Superior temporal gyrus (tissue), 1 donor: Measurements from ENCODE around the gene SBNO2.
"Not testable (repeated sequence)": the region's sequence is repeated elsewhere in the genome, so short reads cannot be mapped to it uniquely, and the experiment has no call there.

Experiments used
- DNase-seq: peaks from one replicate; pipeline ENCODE4 v3.0.0-alpha.2; 2016; ENCODE audit errors: extremely low spot score

Gene SBNO2

DNA sequence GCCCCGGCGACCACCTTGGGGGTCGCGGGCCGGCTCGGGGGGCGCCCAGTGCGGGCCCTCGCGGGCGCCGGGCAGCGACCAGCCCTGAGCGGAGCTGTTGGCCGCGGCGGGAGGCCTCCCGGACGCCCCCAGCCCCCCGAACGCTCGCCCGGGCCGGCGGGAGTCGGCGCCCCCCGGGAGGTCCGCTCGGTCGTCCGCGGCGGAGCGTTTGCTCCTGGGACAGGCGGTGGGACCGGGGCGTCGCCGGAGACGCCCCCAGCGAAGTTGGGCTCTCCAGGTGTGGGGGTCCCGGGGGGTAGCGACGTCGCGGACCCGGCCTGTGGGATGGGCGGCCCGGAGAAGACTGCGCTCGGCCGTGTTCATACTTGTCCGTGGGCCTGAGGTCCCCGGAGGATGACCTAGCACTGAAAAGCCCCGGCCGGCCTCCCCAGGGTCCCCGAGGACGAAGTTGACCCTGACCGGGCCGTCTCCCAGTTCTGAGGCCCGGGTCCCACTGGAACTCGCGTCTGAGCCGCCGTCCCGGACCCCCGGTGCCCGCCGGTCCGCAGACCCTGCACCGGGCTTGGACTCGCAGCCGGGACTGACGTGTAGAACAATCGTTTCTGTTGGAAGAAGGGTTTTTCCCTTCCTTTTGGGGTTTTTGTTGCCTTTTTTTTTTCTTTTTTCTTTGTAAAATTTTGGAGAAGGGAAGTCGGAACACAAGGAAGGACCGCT is 32.2 kb upstream of the SBNO2 start:
- DNase-seq = peak; percentile 23

GRCh38 chr19:1205114-1206099 is 31.3 kb upstream of the SBNO2 start, which contains the start of gene STK11:
TSS of gene STK11 (plus strand) at chr19:1205778. CDS start at chr19:1206914, 1,136 bp downstream.
- DNase-seq = peak; percentile 97

DNA sequence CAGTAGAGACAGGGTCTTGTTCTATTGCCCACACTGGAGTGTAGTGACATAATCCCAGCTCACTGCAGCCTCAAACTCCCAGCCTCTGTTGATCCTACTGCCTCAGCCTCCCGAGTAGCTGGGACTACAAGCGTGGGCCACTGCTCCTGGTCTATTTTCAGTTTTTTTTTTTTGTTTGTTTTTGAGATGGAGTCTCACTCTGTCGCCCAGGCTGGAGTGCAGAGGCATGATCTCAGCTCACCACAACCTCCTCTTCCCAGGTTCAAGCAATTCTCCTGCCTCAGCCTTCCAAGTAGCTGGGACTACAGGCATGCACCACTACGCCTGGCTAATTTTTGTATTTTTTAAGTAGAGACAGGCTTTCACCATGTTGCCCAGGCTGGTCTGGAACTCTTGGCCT is 26.5 kb upstream of the SBNO2 start:
- DNase-seq = not testable (repeated sequence)

DNA sequence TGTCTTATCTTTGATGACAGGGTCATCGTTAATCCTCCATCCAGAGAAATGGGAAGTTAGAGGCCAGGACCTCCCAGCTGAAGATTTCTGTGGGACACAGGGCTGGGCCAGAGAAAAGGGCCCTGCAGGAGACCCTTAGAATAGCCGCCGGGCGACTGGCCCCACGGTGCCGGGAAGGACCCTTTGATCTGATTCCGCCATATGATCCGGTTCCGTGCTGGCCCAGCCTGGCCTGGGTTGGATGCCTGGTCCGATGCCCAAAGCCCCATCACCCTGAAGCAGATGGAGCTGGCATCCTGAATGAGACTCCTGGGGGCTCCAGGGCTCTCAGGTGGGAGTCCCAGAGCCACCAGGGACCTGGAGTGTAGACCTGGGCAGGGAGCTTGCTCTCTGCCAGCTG is 25.5 kb upstream of the SBNO2 start:
- DNase-seq = no peak

GRCh38 chr19:1189419-1189818 is 15.4 kb upstream of the SBNO2 start:
- DNase-seq = no peak

GRCh38 chr19:1183543-1184172 is 9.6 kb upstream of the SBNO2 start:
- DNase-seq = no peak

DNA sequence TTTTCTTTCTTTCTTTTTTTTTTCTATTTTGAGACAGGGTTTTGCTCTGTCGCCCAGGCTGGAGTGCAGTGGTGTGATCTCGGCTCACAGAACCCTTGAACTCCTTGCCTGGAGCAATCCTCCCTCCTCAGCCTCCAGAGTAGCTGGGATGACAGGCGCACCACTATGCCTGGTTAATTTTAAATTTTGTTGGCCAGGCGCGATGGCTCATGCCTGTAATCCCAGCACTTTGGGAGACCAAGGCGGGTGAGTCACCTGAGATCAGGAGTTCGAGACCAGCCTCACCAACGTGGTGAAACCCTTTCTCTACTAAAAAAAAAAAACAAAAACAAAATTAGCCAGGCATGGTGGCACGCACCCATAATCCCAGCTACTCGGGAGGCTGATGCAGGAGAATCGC is 8.7 kb upstream of the SBNO2 start:
- DNase-seq = no peak

GRCh38 chr19:1182068-1182467 is 8.0 kb upstream of the SBNO2 start:
- DNase-seq = no peak

DNA sequence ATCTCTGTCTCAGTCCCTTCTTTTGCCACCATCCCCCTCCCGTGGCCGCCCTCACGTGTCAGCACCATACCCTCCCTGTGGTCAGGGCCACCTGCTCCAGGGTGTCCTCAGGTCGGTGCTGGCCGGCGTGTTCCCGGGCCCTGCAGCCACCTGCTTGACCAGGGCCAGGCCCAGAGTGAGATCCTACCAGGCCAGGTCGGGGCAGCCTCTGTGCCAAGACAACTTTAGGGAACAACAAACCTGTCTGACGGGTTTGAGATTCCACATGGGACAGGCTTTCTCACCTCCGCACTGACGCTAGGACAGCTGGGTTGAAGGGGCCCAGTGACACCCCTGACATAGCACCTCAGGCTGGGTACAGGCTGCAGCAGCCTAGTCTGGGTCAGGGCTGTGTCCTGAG is 7.5 kb upstream of the SBNO2 start:
- no peak for DNase-seq

GRCh38 chr19:1177322-1178114 is 3.5 kb upstream of the SBNO2 start:
- no peak for DNase-seq

DNA sequence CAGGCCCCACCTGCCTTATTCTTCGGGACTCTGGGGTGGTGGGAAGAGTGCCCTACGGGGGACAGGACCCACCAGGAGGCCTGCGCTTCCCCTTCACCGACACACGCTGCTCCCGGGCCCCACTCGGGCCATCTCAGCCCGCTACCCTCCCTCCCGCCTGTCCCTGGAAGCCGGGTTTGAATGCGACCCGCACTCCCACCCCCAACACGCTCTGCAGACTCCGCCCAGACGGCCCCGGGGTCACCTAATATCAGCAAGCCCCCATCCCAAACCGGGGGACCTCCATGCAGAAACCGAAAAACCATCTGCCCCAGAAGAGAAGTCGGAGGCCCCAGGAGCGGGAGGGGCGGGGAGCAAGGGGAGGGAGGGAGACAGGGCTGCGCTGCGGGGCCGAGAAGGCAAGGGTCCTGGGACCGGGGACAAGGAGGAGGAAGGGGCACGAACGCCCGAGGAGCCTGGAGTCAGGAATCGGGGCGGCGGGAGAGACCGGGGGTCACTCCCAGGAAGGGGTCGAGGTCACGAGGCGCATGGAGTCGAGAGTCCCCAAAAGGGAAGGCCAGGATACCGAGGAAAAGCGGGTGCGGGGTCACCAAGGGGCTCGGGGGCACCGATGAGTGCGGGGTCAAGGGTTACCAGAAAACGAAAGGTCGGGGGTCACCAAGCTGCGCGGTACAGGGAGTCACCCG is 766 bp downstream of the SBNO2 start:
- DNase-seq = no peak

DNA sequence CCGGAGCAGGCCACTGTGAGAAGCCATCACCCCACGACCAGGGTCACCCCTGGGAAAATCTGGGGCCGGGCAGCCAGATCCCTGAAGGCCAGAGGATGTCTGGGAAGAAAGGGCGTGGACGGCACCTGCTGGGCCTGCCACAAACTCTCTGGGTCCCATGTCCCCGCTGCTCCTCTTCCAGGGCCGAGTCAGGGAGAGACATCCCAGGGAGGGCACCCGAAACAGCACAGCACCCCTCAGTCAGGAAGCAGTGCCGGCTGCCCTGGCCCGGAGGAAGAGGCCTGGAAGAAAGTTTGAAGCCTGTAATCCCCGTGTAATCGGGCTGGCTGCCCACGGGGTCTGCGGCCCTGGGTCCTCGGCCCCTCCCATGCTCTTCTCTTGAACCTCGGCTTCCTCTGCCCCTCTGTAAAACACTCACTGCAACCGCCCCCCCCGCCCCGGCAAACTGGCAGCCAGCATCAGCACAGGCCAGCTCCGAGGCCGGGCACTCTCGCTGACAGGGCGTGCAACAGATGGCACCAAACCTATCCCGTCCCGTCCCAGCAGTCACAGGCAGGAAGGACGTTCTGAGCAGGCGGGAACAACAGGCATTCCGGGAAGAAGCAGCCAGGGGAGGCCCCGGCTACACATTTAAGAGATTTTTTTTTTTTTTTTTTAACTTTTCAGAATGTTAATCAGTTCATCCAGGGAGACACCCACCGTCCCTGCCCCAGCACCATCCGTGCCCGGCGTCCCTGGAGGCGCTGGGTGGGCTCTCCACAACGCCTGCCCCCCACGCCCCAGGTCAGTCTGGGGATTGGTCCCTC is 1.5 kb downstream of the SBNO2 start:
- DNase-seq = peak; percentile 15

DNA sequence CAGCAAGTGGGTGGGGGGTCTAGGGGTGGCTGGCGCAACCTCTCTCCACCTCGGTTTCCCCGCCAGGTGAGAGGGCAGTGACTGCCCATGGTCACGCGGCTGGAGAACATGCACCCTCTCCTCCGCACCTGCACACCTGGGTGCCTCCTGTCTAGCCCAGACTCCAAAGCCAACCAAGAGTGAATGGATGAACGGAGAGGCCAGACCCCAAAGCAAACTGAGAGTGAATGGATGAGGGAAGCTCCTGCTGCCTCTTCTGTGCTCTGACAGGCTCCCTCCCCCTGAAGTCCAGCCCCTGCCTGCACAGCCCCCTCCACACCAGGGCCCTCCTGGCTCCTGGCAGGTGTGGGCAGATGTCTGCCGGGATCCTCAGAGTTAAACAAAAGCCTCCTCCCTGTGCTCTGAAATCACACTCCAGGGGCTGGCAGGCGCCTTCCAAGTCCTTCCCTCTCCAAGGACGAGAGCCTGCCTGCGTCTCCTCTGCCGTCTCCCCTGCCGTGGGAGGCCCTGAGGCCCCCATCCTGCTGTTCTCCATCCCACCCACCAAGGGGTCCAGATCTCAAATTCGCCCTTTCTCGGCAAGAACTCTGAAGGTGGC is 2.2 kb downstream of the SBNO2 start:
- peak; percentile 9 for DNase-seq

DNA sequence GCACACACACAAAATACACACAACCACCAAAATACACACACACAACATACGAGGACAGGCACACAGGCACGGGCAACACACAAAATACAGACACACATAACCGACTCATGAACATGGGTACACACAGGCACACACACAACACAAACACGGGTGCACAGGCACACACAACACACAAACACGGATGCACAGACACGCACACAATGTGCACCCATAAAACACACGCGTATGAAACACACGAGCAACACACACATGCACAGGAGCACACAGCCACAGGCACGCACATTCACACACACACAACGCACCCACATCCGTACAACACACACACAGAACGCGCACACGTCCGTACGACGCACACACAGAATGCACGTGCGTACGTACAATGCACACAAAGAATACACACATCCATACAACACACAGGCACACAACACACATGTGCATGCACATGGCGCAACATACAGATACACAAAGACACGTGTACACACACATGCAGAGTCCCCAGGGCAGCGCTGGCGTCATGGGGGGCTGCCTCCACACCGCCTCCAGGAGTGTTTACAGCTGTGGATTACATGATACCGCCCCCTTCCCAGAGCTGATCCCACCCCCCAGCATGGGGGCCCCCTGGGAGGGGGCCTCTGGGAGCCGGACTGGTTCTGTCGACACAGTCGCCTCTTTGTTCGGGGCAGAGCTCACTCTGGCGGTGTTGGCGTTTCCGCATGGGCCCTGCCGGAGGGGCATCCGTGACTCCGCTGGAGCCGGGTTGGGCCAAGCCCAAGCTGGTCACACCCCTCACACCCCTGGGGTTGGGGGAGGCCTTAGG is 2.9 kb downstream of the SBNO2 start:
- DNase-seq = peak; percentile 11

DNA sequence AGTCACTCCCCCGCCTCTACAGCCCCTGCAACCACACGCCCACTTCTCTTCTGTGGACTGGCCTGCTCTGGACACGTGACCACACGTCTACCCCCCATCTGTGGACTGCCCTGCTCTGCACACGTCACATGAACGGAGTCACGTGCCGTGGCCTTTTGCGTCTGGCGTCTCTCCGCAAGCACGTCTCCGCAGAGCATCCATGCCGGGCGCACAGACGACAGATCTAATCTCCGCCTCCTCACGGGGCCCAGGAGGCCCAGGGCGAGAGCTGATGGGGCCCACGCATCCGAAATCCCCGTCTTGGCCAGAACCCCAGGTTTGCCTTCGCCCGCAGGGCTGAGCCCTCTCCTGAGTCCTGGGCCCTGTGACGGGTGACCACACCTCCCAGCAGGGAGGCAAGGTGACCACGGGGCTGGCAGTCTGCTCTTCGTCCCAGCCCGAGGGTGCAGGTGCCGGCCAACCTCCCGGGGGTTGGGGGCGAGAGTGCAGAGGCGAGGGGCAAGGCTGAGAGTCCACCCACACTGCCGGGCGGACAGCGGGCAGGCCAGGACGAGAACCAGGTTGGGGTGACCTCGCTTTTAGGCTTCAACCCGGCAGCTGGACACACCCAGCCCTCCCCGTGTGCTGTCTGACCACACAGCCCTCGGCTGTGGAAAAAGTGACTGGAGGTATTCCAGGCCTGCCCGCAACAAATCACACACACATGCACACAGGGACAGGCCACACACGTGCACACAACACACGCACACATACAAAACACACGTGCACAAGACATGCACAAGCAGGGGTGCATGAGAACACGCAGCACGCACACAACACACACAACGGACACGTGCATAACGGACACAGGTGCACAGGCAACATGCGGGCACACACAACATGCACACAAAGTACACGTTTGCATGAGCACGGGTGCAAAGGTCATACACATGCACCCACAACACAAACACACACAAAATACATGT is 3.9 kb downstream of the SBNO2 start:
- DNase-seq = peak; percentile 65

DNA sequence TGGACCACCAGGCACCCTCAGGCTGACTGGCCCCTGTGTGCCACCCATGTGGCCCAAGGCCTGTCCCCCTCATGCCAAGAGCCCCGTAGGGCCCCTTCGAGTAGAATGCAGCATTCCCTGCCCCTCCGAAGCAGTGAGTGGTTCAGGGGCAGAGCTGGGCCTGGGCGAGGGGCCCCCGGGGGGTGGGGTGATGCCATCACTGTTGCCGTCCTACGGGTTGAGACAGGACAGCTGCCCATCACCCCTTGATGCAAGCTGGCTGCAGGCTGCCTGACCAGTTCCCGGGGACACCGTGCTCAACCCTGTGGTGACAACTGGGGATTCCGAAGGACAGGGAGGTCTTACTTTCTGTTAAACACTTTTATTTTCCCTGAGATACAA is 4.7 kb downstream of the SBNO2 start:
- DNase-seq = no peak

GRCh38 chr19:1168572-1169410 is 5.3 kb downstream of the SBNO2 start:
- DNase-seq = no peak
